GM23338 (cell line): Measurements from ENCODE around the gene BZW2.

Experiments
- CREB1 ChIP-seq: fragments of 250-450 bp; sonication (Bioruptor Pico); IDR thresholded peaks from 2 replicates; pipeline ENCODE4 v1.5.0; 2020; ENCODE audit warnings: low read depth, mild to moderate bottlenecking, moderate library complexity
- EZH2 ChIP-seq: fragments of 200-600 bp; sonication (generic); IDR thresholded peaks from one replicate; pipeline ENCODE4 v1.8.0; 2017; ENCODE audit warnings: antibody characterized with exemption, mild to moderate bottlenecking, low read depth; ENCODE audit not compliant: unreplicated experiment
- EZH2phosphoT487 ChIP-seq: fragments of 200-600 bp; sonication (generic); IDR thresholded peaks from one replicate; pipeline ENCODE4 v1.8.1; 2018; ENCODE audit warnings: antibody characterized with exemption; ENCODE audit not compliant: unreplicated experiment
- JUNB ChIP-seq: IDR thresholded peaks from one replicate; pipeline ENCODE4 v1.6.1; 2016; ENCODE audit warnings: antibody characterized with exemption; ENCODE audit not compliant: unreplicated experiment
- NANOG ChIP-seq: IDR thresholded peaks from 2 replicates; pipeline ENCODE4 v1.6.1; 2016; ENCODE audit warnings: antibody characterized with exemption, borderline replicate concordance
- POLR2AphosphoS5 ChIP-seq: IDR thresholded peaks from 2 replicates; pipeline ENCODE4 v1.6.1; 2016; ENCODE audit warnings: antibody characterized with exemption, low read depth
- STAT1 ChIP-seq: IDR thresholded peaks from one replicate; pipeline ENCODE4 v1.6.1; 2016; ENCODE audit warnings: antibody characterized with exemption; ENCODE audit not compliant: unreplicated experiment
- ZNF114 ChIP-seq: fragments of 250-450 bp; sonication (Bioruptor Pico); IDR thresholded peaks from 2 replicates; pipeline ENCODE4 v1.5.0; 2020; ENCODE audit warnings: mild to moderate bottlenecking, moderate library complexity
- ZNF331 ChIP-seq: fragments of 250-450 bp; sonication (Bioruptor Pico); IDR thresholded peaks from 2 replicates; pipeline ENCODE4 v1.5.0; 2020; ENCODE audit warnings: low read depth, mild to moderate bottlenecking, moderate library complexity
- TF ChIP-seq, protein P1 (sequence below), 2 experiments: fragments of 200-600 bp in 1 of 2; sonication (generic) in 1 of 2; conservative IDR thresholded peaks; 2 replicates each; pipeline versions ENCODE4 v1.5.1 to v1.6.1; 2016 to 2017; ENCODE audit warnings: antibody characterized with exemption in 2 of 2, low read depth in 2 of 2, mild to moderate bottlenecking in 2 of 2, moderate library complexity in 1 of 2
- TF ChIP-seq, protein P2 (sequence below): IDR thresholded peaks from one replicate; pipeline ENCODE4 v1.6.1; 2018; ENCODE audit warnings: antibody characterized with exemption; ENCODE audit not compliant: unreplicated experiment
- TF ChIP-seq, protein P3 (sequence below): IDR thresholded peaks from 2 replicates; pipeline ENCODE4 v1.6.1; 2016; ENCODE audit warnings: antibody characterized with exemption
- TF ChIP-seq, protein P4 (sequence below): fragments of 250-450 bp; sonication (Bioruptor Pico); IDR thresholded peaks from 2 replicates; pipeline ENCODE4 v1.5.0; 2020; ENCODE audit warnings: mild to moderate bottlenecking, moderate library complexity

DNA sequence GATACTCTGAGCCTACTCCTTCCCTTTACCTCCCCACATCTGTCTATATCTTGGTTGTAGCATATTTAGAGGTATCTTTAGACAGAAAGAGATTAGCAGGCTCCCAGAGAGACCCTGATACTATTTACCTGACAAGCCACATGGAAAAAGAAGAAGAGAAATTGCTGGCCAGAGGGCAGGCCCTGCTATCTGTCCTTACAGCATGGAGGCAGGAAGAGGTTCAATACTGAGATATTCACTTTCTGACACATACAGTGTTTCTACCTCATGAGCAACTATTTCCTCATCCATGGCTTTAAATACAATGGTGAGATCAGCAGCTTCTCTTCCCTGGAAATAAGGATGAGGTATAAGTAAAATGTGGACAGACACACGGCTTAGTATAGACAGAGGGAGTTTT, 73.7 kb downstream of the BZW2 start:
- TF ChIP-seq POLR2AphosphoS5, result no peak
- TF ChIP-seq, protein P1, sequence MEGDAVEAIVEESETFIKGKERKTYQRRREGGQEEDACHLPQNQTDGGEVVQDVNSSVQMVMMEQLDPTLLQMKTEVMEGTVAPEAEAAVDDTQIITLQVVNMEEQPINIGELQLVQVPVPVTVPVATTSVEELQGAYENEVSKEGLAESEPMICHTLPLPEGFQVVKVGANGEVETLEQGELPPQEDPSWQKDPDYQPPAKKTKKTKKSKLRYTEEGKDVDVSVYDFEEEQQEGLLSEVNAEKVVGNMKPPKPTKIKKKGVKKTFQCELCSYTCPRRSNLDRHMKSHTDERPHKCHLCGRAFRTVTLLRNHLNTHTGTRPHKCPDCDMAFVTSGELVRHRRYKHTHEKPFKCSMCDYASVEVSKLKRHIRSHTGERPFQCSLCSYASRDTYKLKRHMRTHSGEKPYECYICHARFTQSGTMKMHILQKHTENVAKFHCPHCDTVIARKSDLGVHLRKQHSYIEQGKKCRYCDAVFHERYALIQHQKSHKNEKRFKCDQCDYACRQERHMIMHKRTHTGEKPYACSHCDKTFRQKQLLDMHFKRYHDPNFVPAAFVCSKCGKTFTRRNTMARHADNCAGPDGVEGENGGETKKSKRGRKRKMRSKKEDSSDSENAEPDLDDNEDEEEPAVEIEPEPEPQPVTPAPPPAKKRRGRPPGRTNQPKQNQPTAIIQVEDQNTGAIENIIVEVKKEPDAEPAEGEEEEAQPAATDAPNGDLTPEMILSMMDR (conservative IDR thresholded peaks at IDR 0.05; ENCODE audit: low read depth in 2 of 2), result no peak
- no peak for TF ChIP-seq ZNF114
- no peak for TF ChIP-seq EZH2
- TF ChIP-seq, protein P2, sequence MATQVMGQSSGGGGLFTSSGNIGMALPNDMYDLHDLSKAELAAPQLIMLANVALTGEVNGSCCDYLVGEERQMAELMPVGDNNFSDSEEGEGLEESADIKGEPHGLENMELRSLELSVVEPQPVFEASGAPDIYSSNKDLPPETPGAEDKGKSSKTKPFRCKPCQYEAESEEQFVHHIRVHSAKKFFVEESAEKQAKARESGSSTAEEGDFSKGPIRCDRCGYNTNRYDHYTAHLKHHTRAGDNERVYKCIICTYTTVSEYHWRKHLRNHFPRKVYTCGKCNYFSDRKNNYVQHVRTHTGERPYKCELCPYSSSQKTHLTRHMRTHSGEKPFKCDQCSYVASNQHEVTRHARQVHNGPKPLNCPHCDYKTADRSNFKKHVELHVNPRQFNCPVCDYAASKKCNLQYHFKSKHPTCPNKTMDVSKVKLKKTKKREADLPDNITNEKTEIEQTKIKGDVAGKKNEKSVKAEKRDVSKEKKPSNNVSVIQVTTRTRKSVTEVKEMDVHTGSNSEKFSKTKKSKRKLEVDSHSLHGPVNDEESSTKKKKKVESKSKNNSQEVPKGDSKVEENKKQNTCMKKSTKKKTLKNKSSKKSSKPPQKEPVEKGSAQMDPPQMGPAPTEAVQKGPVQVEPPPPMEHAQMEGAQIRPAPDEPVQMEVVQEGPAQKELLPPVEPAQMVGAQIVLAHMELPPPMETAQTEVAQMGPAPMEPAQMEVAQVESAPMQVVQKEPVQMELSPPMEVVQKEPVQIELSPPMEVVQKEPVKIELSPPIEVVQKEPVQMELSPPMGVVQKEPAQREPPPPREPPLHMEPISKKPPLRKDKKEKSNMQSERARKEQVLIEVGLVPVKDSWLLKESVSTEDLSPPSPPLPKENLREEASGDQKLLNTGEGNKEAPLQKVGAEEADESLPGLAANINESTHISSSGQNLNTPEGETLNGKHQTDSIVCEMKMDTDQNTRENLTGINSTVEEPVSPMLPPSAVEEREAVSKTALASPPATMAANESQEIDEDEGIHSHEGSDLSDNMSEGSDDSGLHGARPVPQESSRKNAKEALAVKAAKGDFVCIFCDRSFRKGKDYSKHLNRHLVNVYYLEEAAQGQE, result no peak
- TF ChIP-seq CREB1 (CRISPR knock-in tag), result no peak
- no peak for TF ChIP-seq NANOG
- no peak for TF ChIP-seq ZNF331 (CRISPR knock-in tag)
- TF ChIP-seq EZH2phosphoT487, result no peak
- TF ChIP-seq, protein P3, sequence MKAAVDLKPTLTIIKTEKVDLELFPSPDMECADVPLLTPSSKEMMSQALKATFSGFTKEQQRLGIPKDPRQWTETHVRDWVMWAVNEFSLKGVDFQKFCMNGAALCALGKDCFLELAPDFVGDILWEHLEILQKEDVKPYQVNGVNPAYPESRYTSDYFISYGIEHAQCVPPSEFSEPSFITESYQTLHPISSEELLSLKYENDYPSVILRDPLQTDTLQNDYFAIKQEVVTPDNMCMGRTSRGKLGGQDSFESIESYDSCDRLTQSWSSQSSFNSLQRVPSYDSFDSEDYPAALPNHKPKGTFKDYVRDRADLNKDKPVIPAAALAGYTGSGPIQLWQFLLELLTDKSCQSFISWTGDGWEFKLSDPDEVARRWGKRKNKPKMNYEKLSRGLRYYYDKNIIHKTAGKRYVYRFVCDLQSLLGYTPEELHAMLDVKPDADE, result no peak
- no peak for TF ChIP-seq STAT1
- no peak for TF ChIP-seq JUNB
- TF ChIP-seq, protein P4, sequence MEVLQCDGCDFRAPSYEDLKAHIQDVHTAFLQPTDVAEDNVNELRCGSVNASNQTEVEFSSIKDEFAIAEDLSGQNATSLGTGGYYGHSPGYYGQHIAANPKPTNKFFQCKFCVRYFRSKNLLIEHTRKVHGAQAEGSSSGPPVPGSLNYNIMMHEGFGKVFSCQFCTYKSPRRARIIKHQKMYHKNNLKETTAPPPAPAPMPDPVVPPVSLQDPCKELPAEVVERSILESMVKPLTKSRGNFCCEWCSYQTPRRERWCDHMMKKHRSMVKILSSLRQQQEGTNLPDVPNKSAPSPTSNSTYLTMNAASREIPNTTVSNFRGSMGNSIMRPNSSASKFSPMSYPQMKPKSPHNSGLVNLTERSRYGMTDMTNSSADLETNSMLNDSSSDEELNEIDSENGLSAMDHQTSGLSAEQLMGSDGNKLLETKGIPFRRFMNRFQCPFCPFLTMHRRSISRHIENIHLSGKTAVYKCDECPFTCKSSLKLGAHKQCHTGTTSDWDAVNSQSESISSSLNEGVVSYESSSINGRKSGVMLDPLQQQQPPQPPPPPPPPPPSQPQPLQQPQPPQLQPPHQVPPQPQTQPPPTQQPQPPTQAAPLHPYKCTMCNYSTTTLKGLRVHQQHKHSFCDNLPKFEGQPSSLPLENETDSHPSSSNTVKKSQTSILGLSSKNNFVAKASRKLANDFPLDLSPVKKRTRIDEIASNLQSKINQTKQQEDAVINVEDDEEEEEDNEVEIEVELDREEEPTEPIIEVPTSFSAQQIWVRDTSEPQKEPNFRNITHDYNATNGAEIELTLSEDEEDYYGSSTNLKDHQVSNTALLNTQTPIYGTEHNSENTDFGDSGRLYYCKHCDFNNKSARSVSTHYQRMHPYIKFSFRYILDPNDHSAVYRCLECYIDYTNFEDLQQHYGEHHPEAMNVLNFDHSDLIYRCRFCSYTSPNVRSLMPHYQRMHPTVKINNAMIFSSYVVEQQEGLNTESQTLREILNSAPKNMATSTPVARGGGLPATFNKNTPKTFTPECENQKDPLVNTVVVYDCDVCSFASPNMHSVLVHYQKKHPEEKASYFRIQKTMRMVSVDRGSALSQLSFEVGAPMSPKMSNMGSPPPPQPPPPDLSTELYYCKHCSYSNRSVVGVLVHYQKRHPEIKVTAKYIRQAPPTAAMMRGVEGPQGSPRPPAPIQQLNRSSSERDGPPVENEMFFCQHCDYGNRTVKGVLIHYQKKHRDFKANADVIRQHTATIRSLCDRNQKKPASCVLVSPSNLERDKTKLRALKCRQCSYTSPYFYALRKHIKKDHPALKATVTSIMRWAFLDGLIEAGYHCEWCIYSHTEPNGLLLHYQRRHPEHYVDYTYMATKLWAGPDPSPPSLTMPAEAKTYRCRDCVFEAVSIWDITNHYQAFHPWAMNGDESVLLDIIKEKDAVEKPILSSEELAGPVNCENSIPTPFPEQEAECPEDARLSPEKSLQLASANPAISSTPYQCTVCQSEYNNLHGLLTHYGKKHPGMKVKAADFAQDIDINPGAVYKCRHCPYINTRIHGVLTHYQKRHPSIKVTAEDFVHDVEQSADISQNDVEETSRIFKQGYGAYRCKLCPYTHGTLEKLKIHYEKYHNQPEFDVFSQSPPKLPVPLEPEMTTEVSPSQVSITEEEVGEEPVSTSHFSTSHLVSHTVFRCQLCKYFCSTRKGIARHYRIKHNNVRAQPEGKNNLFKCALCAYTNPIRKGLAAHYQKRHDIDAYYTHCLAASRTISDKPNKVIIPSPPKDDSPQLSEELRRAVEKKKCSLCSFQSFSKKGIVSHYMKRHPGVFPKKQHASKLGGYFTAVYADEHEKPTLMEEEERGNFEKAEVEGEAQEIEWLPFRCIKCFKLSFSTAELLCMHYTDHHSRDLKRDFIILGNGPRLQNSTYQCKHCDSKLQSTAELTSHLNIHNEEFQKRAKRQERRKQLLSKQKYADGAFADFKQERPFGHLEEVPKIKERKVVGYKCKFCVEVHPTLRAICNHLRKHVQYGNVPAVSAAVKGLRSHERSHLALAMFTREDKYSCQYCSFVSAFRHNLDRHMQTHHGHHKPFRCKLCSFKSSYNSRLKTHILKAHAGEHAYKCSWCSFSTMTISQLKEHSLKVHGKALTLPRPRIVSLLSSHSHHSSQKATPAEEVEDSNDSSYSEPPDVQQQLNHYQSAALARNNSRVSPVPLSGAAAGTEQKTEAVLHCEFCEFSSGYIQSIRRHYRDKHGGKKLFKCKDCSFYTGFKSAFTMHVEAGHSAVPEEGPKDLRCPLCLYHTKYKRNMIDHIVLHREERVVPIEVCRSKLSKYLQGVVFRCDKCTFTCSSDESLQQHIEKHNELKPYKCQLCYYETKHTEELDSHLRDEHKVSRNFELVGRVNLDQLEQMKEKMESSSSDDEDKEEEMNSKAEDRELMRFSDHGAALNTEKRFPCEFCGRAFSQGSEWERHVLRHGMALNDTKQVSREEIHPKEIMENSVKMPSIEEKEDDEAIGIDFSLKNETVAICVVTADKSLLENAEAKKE (CRISPR knock-in tag), result no peak
